IMR-90 (cell line): ENCODE data around the gene TMA16. TPM values are rescaled to one million over a fixed set of nuclear protein-coding genes. Genes with fewer than 3 reads are reported as not detected.

Source experiments
- ATAC-seq: fragments of 200-7000 bp; cut with Tn5 transposase; 2 replicates; pipeline ENCODE4 v1.9.1; 2020; ENCODE audit warnings: low read depth, mild to moderate bottlenecking, moderate library complexity
- BruUV-seq: library from RNA; stranded (reverse); fragments of 400-500 nt; replicated peaks from 2 replicates; lab custom pipeline; 2021; lab: Mats Ljungman, UMichigan
- CTCF ChIA-PET: fragments of 300-600 bp; formaldehyde crosslinking; extraction: SDS; loops from one replicate; lab custom pipeline; 2021; ENCODE audit warnings: antibody characterized with exemption; lab: Yijun Ruan, JAX
- POLR2A ChIA-PET: fragments of 300-600 bp; sonication (Branson Sonifier 250); formaldehyde crosslinking; loops from one replicate; lab custom pipeline; 2022; ENCODE audit warnings: antibody characterized with exemption; ENCODE audit not compliant: unreplicated experiment; lab: Charles Lee
- DNase-seq: peaks from one replicate; pipeline ENCODE4 v3.0.0; 2013
- H2AFZ ChIP-seq: replicated peaks from 2 replicates; pipeline ENCODE3; 2013; ENCODE audit warnings: low read length, mild to moderate bottlenecking; ENCODE audit not compliant: poor library complexity
- H2AK5ac ChIP-seq: 2 replicates; pipeline ENCODE4 v1.6.1; 2013; ENCODE audit warnings: low read depth, low read length, inconsistent platforms
- H2AK9ac ChIP-seq: replicated peaks from 2 replicates; pipeline ENCODE3; 2013; ENCODE audit warnings: mild to moderate bottlenecking, low read depth, low read length, moderate library complexity; ENCODE audit not compliant: poor library complexity
- H2BK120ac ChIP-seq: 2 replicates; pipeline ENCODE4 v1.6.1; 2013; ENCODE audit warnings: low read depth, low read length, inconsistent platforms
- H2BK15ac ChIP-seq: 3 replicates; pipeline ENCODE4 v1.6.1; 2013; ENCODE audit warnings: low read depth, low read length, inconsistent platforms
- H2BK20ac ChIP-seq: 2 replicates; pipeline ENCODE4 v1.6.1; 2013; ENCODE audit warnings: low read depth, mild to moderate bottlenecking, inconsistent platforms, low read length, moderate library complexity
- H2BK5ac ChIP-seq: 2 replicates; pipeline ENCODE4 v1.6.1; 2013; ENCODE audit warnings: mild to moderate bottlenecking, low read depth, low read length, inconsistent platforms; ENCODE audit not compliant: poor library complexity, severe bottlenecking
- H3K14ac ChIP-seq: replicated peaks from 2 replicates; pipeline ENCODE4 v1.6.1; 2013; ENCODE audit warnings: low read depth, low read length, inconsistent platforms
- H3K18ac ChIP-seq: 2 replicates; pipeline ENCODE4 v1.6.1; 2013; ENCODE audit warnings: low read depth, low read length, control low read depth
- H3K23ac ChIP-seq: 2 replicates; pipeline ENCODE4 v1.6.1; 2013; ENCODE audit warnings: low read depth, low read length, inconsistent platforms
- H3K27ac ChIP-seq: 2 replicates; pipeline ENCODE4 v1.5.1; 2013; ENCODE audit warnings: mild to moderate bottlenecking, control low read depth, low read length; ENCODE audit not compliant: insufficient read depth
- H3K27me3 ChIP-seq: 2 replicates; pipeline ENCODE4 v1.6.1; 2013; ENCODE audit warnings: low read length; ENCODE audit not compliant: control insufficient read depth, insufficient read depth
- H3K36me3 ChIP-seq: 2 replicates; pipeline ENCODE4 v1.6.1; 2013; ENCODE audit warnings: low read length, mixed read lengths; ENCODE audit not compliant: control insufficient read depth, insufficient read depth
- H3K4ac ChIP-seq: 2 replicates; pipeline ENCODE4 v1.6.1; 2013; ENCODE audit warnings: low read depth, low read length, inconsistent platforms
- H3K4me1 ChIP-seq: 2 replicates; pipeline ENCODE4 v1.6.1; 2013; ENCODE audit warnings: low read length, mixed read lengths; ENCODE audit not compliant: control insufficient read depth, insufficient read depth
- H3K4me2 ChIP-seq: 2 replicates; pipeline ENCODE4 v1.6.1; 2013; ENCODE audit warnings: low read depth, mild to moderate bottlenecking, control low read depth, low read length, moderate library complexity
- H3K4me3 ChIP-seq: 2 replicates; pipeline ENCODE4 v1.5.1; 2013; ENCODE audit warnings: low read depth, mild to moderate bottlenecking, control low read depth, low read length, moderate library complexity; ENCODE audit not compliant: insufficient read depth
- H3K56ac ChIP-seq: 2 replicates; pipeline ENCODE4 v1.6.1; 2013; ENCODE audit warnings: low read length, inconsistent platforms; ENCODE audit not compliant: insufficient read depth; ENCODE audit errors: extremely low read depth
- H3K79me1 ChIP-seq, 2 experiments: 2 replicates each; pipeline ENCODE4 v1.6.1; 2013; ENCODE audit warnings: low read length in 2 of 2, inconsistent platforms in 1 of 2, low read depth in 1 of 2
- H3K9ac ChIP-seq: 2 replicates; pipeline ENCODE4 v1.6.1; 2013; ENCODE audit warnings: low read depth, low read length, control low read depth
- H3K9me1 ChIP-seq: 2 replicates; pipeline ENCODE4 v1.6.1; 2013; ENCODE audit warnings: low read length, inconsistent platforms; ENCODE audit not compliant: insufficient read depth
- H3K9me3 ChIP-seq: 2 replicates; pipeline ENCODE4 v1.6.1; 2013; ENCODE audit warnings: low read length; ENCODE audit not compliant: control insufficient read depth, insufficient read depth
- H4K20me1 ChIP-seq: 2 replicates; pipeline ENCODE4 v1.6.1; 2013; ENCODE audit warnings: low read length, inconsistent platforms; ENCODE audit not compliant: insufficient read depth
- H4K5ac ChIP-seq: 2 replicates; pipeline ENCODE4 v1.6.1; 2013; ENCODE audit warnings: mild to moderate bottlenecking, low read depth, low read length, control low read depth
- H4K8ac ChIP-seq, 2 experiments: 2 replicates each; pipeline ENCODE4 v1.6.1; 2013; ENCODE audit warnings: low read depth in 2 of 2, low read length in 2 of 2, control low read depth in 1 of 2, inconsistent platforms in 1 of 2
- H4K91ac ChIP-seq: 2 replicates; pipeline ENCODE4 v1.6.1; 2013; ENCODE audit warnings: low read depth, low read length, inconsistent platforms; ENCODE audit not compliant: insufficient read depth
- CEBPB ChIP-seq: IDR thresholded peaks from 2 replicates; pipeline ENCODE4 v1.6.1; 2012; ENCODE audit warnings: low read depth, low read length, improper control_type of control experiment
- CHD1 ChIP-seq: IDR thresholded peaks from 2 replicates; pipeline ENCODE4 v1.6.1; 2012; ENCODE audit warnings: low read depth, low read length, improper control_type of control experiment
- FOS ChIP-seq: fragments of 150-350 bp; IDR thresholded peaks from 2 replicates; pipeline ENCODE4 v1.6.1; 2016; ENCODE audit warnings: low read depth, low read length
- MAFK ChIP-seq: IDR thresholded peaks from 2 replicates; pipeline ENCODE4 v1.6.1; 2012; ENCODE audit warnings: low read depth, low read length, improper control_type of control experiment
- MAZ ChIP-seq: IDR thresholded peaks from 2 replicates; pipeline ENCODE4 v1.6.1; 2012; ENCODE audit warnings: low read depth, mild to moderate bottlenecking, low read length, improper control_type of control experiment, moderate library complexity, borderline replicate concordance
- NFE2L2 ChIP-seq: fragments of 150-350 bp; IDR thresholded peaks from 2 replicates; pipeline ENCODE4 v1.6.1; 2016; ENCODE audit warnings: low read depth, mild to moderate bottlenecking, low read length
- POLR2A ChIP-seq: IDR thresholded peaks from 2 replicates; pipeline ENCODE4 v1.6.1; 2012; ENCODE audit warnings: mild to moderate bottlenecking, low read depth, low read length
- RAD21 ChIP-seq: IDR thresholded peaks from 2 replicates; pipeline ENCODE4 v1.6.1; 2012; ENCODE audit warnings: low read length, improper control_type of control experiment
- RCOR1 ChIP-seq: IDR thresholded peaks from 2 replicates; pipeline ENCODE4 v1.6.1; 2012; ENCODE audit warnings: mild to moderate bottlenecking, low read length, improper control_type of control experiment; ENCODE audit not compliant: insufficient replicate concordance
- RFX5 ChIP-seq: IDR thresholded peaks from 2 replicates; pipeline ENCODE4 v1.8.0; 2012; ENCODE audit warnings: low read depth, mild to moderate bottlenecking, low read length, moderate library complexity
- SMC3 ChIP-seq: fragments of 150-350 bp; IDR thresholded peaks from 2 replicates; pipeline ENCODE4 v1.6.1; 2016; ENCODE audit warnings: low read depth, mild to moderate bottlenecking, antibody characterized with exemption, low read length, moderate library complexity
- USF2 ChIP-seq: fragments of 150-350 bp; IDR thresholded peaks from 2 replicates; pipeline ENCODE4 v1.6.1; 2017; ENCODE audit warnings: mild to moderate bottlenecking, antibody characterized with exemption, low read length, low read depth
- WGBS, 2 experiments: methylation state at CpG; one replicate each; pipeline versions ENCODE4 v1.1.5 to v1.1.7; 2013; ENCODE audit warnings: missing lambda C conversion rate in 2 of 2; ENCODE audit not compliant: insufficient read length in 1 of 2; ENCODE audit errors: extremely low coverage in 2 of 2; 5-methylcytosine and 5-hydroxymethylcytosine counted together
- dilution Hi-C: fragments of 300-500 bp; cut with HindIII; formaldehyde crosslinking; loops from one replicate; pipeline ENCODE4 v1.14.3; 2018; ENCODE audit warnings: low sequenced_read_pairs; ENCODE audit not compliant: unreplicated experiment
- in situ Hi-C: fragments of 300-500 bp; cut with MboI; formaldehyde crosslinking; loops from 3 replicates; pipeline ENCODE4 v1.14.3; 2019; ENCODE audit warnings: low sequenced_read_pairs, inconsistent platforms, mixed read lengths
- intact Hi-C: fragments of 100-400 bp; cut with micrococcal nuclease; formaldehyde crosslinking; loops from 2 replicates; pipeline ENCODE4 v1.10.0; 2022
- polyA plus RNA-seq, 3 experiments: library from polyadenylated mRNA; depleted of rRNA; stranded (reverse); fragments of >200 nt; gene quantifications; 2 replicates each; pipeline ENCODE4 v1.2.3, GENCODE V29; 2012; ENCODE audit warnings: low replicate concordance in 1 of 3
- total RNA-seq: library from RNA; depleted of rRNA; stranded (reverse); fragments of >200 nt; gene quantifications from 2 replicates; pipeline ENCODE4 v1.2.3, GENCODE V29; 2012
- TF ChIP-seq, protein P1 (sequence below): fragments of 150-350 bp; IDR thresholded peaks from 2 replicates; pipeline ENCODE4 v1.6.1; 2016; ENCODE audit warnings: low read depth, mild to moderate bottlenecking, low read length, moderate library complexity, borderline replicate concordance

The TMA16 gene
- total and polyA plus RNA-seq, 2 of the 4 experiments (the other 2 are of a cell fraction): 9.3 to 19.8 TPM

DNA sequence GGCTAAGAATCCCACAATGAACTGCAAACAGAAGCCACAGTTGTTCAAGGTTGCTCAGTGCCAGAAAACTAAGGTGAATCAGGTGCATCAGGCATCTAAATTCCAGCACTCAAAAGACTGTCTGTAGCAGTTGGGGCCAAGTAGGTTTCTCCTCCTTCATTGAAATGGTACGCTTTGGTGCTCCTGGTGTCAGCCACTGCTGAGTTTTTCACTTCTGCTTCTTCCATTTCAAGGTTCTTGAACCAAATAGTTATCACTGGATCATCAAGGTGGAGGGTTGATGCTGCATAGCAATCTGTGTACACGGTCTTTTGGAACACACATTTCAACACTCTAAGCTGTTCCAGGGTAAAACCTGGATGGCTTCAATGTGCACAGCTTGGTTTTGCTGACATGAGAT, 74.4 kb downstream of the TMA16 start:
- Histone ChIP-seq H2BK5ac (no peak overlapping the region), H3K18ac (no peak overlapping the region), H3K27me3 (peaks cover 2% of the 10 kb centered on the region; the same call in 1 of the 2 replicates), H2BK20ac (no peak overlapping the region), H2BK120ac (no peak overlapping the region), H3K23ac (no peak overlapping the region), H3K36me3 (no peaks in the 10 kb centered on the region), H3K9me1 (no peaks in the 10 kb centered on the region), H3K14ac (no peak overlapping the region), H2BK15ac (no peak overlapping the region), H3K9me3 (no peaks in the 10 kb centered on the region), H2AK5ac (no peak overlapping the region), H3K56ac (no peak overlapping the region), H3K4me3 (no peak overlapping the region), H3K79me1 (no peaks in the 10 kb centered on the region), H3K9ac (no peak overlapping the region), H4K8ac (no peak overlapping the region), H3K4me1 (no peaks in the 10 kb centered on the region), H3K4me2 (no peak overlapping the region), H2AFZ (no peak overlapping the region), H4K5ac (no peak overlapping the region), H4K20me1 (no peaks in the 10 kb centered on the region), H3K4ac (no peak overlapping the region), H3K27ac (no peak overlapping the region), H4K91ac (no peak overlapping the region), H2AK9ac (no peak overlapping the region)
- no TSS peak for BruUV-seq
- ChIA-PET POLR2A (no interaction called here), CTCF (interaction anchor here (0.6 kb wide), 1 partner anchor 1184 kb away, joined by 6 read pairs; no protein-coding TSS in a partner anchor)
- DNase-seq (no peak), ATAC-seq (no peak)
- in situ Hi-C loops: no loop called here
- TF ChIP-seq SMC3 (no peak), RAD21 (no peak), NFE2L2 (no peak), FOS (no peak), CHD1 (no peak), POLR2A (no peak), MAFK (no peak), USF2 (no peak), MAZ (no peak), RFX5 (no peak), CEBPB (no peak), RCOR1 (no peak)
- TF ChIP-seq, protein P1, sequence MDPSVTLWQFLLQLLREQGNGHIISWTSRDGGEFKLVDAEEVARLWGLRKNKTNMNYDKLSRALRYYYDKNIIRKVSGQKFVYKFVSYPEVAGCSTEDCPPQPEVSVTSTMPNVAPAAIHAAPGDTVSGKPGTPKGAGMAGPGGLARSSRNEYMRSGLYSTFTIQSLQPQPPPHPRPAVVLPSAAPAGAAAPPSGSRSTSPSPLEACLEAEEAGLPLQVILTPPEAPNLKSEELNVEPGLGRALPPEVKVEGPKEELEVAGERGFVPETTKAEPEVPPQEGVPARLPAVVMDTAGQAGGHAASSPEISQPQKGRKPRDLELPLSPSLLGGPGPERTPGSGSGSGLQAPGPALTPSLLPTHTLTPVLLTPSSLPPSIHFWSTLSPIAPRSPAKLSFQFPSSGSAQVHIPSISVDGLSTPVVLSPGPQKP: no peak
- intact Hi-C loops: no loop called here
- no CpG with 5 or more reads among the region's 2 CpGs for WGBS, 2 experiments
- dilution Hi-C loops: no loop called here
